ENCODE data around the gene EFHC1. TPM values are rescaled to one million over a fixed set of nuclear protein-coding genes. Genes with fewer than 3 reads are reported as not detected.

The EFHC1 gene
- total RNA-seq, 1 experiment from 2014 or later = 24.6 TPM

GRCh38 chr6:52377538-52378221, 42.5 kb upstream of the EFHC1 start:
- ChIA-PET CTCF (no interaction called here), POLR2A (no interaction called here)
- no peaks in the 10 kb centered on the region for H3K36me3 ChIP-seq (ENCODE audit: control insufficient read depth, insufficient read depth, low read length)
- H3K4me3 ChIP-seq (ENCODE audit: low read depth in 2 of 2, low read length in 2 of 2) = no peak overlapping the region
- TF ChIP-seq POLR2AphosphoS5 (IDR thresholded peaks at IDR 0.05; ENCODE audit: low read depth, low read length) = no peak
- TF ChIP-seq REST (IDR thresholded peaks at IDR 0.05; ENCODE audit: insufficient read depth in 1 of 2, low read depth in 2 of 2, low read length in 1 of 2) = no peak
- no peak for TF ChIP-seq CTCF (IDR thresholded peaks at IDR 0.05)
- TF ChIP-seq TCF7L2 (IDR thresholded peaks at IDR 0.05; ENCODE audit: low read depth, low read length) = no peak
- TF ChIP-seq SIN3A (IDR thresholded peaks at IDR 0.05; ENCODE audit: borderline replicate concordance, insufficient read depth, low read depth, low read length) = no peak
- intact Hi-C loops (cut with micrococcal nuclease; ENCODE audit: unreplicated experiment) (no loop called here), in situ Hi-C loops (cut with HindIII; ENCODE audit: low pct_unique_long_range_greater_than_20kb, low sequenced_read_pairs) (no loop called here)
- no peaks in the 10 kb centered on the region for H3K4me1 ChIP-seq (ENCODE audit: control insufficient read depth, insufficient read depth, low read length)
- no peaks in the 10 kb centered on the region for H3K9me3 ChIP-seq (ENCODE audit: control insufficient read depth, insufficient read depth, low read depth, low read length)
- no peak for ATAC-seq
- no peaks in the 10 kb centered on the region for H3K27me3 ChIP-seq (ENCODE audit: control insufficient read depth, insufficient read depth, low read length)
- H3K27ac ChIP-seq (ENCODE audit: low read length) = no peak overlapping the region
- DNase-seq (ENCODE audit: low read depth, low spot score) = no peak
- BruUV-seq (replicated peaks) = no TSS peak

GRCh38 chr6:52381249-52381648, 38.9 kb upstream of the EFHC1 start:
- Histone ChIP-seq H3K9me3 (ENCODE audit: control insufficient read depth, insufficient read depth, low read depth, low read length) (no peaks in the 10 kb centered on the region), H3K27ac (ENCODE audit: low read length) (no peak overlapping the region), H3K4me1 (ENCODE audit: control insufficient read depth, insufficient read depth, low read length) (no peaks in the 10 kb centered on the region), H3K36me3 (ENCODE audit: control insufficient read depth, insufficient read depth, low read length) (no peaks in the 10 kb centered on the region), H3K27me3 (ENCODE audit: control insufficient read depth, insufficient read depth, low read length) (no peaks in the 10 kb centered on the region), H3K4me3 (ENCODE audit: low read depth in 2 of 2, low read length in 2 of 2) (no peak overlapping the region)
- ATAC-seq (no peak), DNase-seq (ENCODE audit: low read depth, low spot score) (no peak)
- no peak for TF ChIP-seq REST (IDR thresholded peaks at IDR 0.05; ENCODE audit: insufficient read depth in 1 of 2, low read depth in 2 of 2, low read length in 1 of 2)
- no peak for TF ChIP-seq CTCF (IDR thresholded peaks at IDR 0.05)
- TF ChIP-seq SIN3A (IDR thresholded peaks at IDR 0.05; ENCODE audit: borderline replicate concordance, insufficient read depth, low read depth, low read length) = no peak
- TF ChIP-seq POLR2AphosphoS5 (IDR thresholded peaks at IDR 0.05; ENCODE audit: low read depth, low read length) = no peak
- TF ChIP-seq TCF7L2 (IDR thresholded peaks at IDR 0.05; ENCODE audit: low read depth, low read length) = no peak
- CTCF ChIA-PET = no interaction called here
- in situ Hi-C loops (cut with HindIII; ENCODE audit: low pct_unique_long_range_greater_than_20kb, low sequenced_read_pairs) (no loop called here), intact Hi-C loops (cut with micrococcal nuclease; ENCODE audit: unreplicated experiment) (no loop called here)
- BruUV-seq (replicated peaks) = no TSS peak
- POLR2A ChIA-PET = no interaction called here

All from Panc1 (cell line).